Glomerular endothelial cell (primary cell): Measurements from ENCODE around the gene CD247. TPM values are rescaled to one million over a fixed set of nuclear protein-coding genes. Genes with fewer than 3 reads are reported as not detected.

Experiments used
- DNase-seq: peaks from one replicate; pipeline ENCODE4 v3.0.0-alpha.2; 2011; ENCODE audit warnings: low read depth, low spot score; ENCODE audit errors: extremely low read depth
- total RNA-seq: library from RNA; depleted of rRNA; stranded (reverse); fragments of >200 nt; gene quantifications from 2 replicates; pipeline ENCODE4 v1.2.3, GENCODE V29; 2015

Gene CD247
- total RNA-seq, 1 donor from 2014 or later: not detected

DNA sequence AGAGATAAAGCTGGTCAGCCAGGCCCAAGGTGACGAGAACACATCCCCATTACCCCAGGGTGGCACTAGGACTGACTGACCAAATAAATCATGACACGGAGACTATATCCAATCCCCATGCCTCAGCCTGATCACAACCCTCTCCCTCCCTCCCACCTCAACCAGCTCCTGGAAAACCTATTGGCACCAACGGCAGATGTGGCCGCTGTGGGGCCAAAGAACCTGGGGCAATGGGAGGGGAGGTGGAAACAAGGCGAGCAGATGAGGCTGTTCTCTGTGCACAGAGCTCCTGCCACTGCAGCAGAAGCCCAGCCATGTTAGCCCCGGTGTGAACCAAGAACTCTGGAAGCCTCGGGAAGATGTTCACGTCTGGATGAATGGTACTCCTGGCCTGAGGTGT, 77.6 kb downstream of the CD247 start:
- no peak for DNase-seq

GRCh38 chr1:167440345-167440744, 78.0 kb downstream of the CD247 start:
- no peak for DNase-seq

DNA sequence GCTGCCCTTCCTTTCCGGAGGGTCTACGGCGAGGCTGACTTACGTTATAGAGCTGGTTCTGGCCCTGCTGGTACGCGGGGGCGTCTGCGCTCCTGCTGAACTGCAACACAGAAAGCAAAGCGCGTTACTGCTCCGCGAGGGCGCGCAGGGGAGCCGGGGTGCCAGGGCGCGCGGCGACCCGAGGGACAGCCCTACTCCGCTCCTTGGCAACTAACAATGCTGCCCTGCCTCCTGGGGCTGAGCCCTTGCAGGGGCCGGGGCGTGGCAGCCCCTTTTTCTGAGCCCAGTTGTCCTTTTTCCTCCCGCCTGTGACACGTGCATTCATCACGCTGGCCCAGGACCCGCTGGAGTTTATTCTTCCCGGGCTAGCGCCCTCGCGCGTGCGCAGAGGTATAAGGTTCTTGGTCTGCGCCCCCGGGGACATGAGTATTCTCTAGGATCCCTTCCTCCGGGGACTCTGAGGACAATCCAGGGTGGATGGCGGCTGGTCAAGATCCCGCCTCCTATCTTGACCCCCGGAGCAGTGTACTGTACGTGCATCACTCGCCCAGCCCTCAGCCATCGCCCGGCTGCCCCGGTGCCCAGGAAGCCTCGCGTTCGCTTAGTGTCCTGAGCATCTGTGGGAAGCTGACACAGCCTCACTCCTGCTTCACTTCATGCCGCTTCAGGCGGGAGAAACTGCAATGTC, 78.9 kb downstream of the CD247 start:
- DNase-seq: no peak

DNA sequence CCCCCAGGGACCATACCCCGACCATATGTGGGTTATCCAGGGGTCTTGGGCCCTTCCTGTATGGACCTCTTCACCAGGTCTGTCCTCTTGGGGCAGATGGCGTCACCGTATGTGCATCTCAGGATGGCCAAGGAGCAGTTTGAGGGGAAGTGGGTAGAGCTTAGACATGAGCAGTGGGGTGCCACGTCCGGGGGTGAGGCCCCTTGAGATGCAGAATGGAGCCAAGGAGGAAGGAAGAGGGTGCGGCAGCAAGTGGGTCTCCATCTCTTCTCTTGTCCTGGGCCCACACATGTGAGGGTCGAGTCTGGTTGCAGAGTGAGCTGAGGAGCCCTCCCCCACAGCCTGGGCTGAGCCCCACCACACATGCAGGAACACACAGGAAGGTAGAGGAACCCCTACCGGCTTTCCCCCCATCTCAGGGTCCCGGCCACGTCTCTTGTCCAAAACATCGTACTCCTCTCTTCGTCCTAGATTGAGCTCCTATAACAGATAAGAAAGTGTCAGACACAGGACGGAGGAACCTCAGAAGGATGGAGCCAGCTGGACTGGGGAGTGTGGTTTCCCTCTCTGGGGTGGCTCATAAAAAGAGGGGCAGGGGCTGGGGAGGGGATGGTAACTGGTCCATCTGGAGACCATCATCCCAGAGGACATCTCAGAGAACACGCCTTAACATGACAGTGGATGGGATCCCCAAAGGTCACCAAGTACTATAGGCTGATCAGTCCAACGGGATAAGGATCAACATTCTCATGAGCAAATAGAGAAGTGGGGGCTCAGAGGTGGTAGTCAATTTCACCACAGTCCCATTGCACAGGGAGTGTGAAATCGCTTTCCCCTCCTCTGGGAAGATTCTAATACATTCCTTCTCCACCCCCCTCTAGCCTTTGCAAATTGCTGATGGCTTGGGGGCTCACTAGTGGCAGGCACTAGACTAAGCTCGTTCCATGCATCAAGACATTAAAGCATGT, 79.9 kb downstream of the CD247 start:
- DNase-seq: no peak

DNA sequence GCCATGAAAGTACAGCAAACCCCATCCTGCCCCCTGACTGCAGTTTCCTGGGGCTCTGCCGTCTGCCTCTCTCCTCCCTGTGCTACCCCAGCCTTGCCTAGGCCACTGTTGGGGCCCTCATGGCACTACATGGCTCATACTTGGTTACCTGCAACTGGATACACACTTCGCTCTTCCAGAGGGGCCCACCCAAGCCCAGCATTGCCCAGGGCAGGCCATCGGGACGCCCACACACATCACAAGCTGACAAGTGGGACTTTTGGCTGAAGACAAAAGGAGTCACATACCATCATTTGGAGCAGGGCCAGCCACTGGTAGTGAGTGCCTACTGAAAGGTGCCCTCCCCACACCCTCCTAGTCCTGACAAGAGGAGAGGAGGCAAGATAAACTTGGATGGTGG, 82.8 kb downstream of the CD247 start:
- DNase-seq: no peak

- DNase-seq: no peak
Measured at GRCh38 chr1:167434306-167434705, 84.0 kb downstream of the CD247 start.

GRCh38 chr1:167433884-167434283, 84.4 kb downstream of the CD247 start:
- DNase-seq: no peak

- no peak for DNase-seq
Measured at GRCh38 chr1:167432780-167433179, 85.5 kb downstream of the CD247 start.

GRCh38 chr1:167431909-167432650, 86.2 kb downstream of the CD247 start:
- DNase-seq: no peak

DNA sequence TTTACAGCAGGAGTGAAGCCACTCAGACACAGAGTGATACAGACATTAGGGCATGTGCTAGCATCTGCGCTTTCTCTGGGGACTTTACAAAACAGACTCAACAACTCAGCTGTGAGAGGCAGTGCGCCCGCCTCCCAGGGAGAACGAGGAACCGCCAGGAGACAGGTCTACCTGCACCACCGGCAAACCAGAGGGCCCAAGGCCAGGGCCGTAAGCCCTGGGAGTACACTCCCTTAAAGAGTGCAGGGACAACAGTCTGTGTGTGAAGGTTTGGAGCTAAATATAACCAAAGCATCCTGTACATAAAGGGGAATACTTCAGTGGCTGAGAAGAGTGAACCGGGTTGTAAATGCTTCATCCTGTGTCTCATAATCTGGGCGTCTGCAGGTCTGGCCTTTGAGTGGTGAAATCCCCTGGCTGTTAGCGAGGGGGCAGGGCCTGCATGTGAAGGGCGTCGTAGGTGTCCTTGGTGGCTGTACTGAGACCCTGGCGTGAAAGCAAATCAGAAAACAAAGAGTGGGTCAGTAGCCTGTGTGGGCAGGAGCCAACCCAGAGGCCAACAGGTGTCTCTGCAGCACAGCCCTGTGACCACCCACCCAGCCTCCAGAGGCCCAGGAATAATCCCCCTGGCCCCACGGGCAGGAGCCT, 86.9 kb downstream of the CD247 start:
- no peak for DNase-seq

- DNase-seq: no peak
Measured at GRCh38 chr1:167430849-167431242, 87.5 kb downstream of the CD247 start.

DNA sequence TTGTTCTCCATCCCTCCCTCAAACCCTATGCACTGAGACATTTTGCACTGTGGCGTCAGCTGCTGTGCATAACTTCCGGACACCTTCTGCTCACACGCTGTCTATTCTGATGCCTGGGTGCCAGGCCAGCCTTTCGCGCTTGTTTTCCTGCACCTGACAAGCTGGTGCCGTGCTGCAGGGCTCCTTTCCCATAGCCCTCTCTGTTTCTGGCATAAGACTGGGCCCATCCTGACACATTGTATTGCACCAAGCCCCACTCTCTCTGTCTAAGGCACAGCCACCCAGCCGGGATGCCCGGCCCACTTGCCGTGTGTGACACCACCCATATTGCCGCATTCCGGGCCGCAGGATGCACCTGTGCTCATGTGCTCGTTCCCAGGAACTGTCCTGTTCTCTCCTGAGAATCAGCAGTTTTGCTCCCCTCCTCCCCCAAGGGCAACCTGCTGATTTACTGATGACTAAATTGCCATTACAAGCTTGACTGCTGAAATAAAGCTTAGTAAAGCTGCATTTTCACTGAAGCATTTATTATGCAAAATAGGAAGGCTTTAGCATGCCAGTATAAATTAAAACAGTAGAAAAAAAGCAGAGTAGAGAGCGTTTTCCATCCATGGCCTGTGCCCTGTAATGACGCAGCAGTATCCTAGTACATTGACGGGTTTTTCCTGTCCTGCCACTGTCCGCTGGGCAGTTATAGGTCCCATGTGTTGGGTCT, 88.0 kb downstream of the CD247 start:
- no peak for DNase-seq

DNA sequence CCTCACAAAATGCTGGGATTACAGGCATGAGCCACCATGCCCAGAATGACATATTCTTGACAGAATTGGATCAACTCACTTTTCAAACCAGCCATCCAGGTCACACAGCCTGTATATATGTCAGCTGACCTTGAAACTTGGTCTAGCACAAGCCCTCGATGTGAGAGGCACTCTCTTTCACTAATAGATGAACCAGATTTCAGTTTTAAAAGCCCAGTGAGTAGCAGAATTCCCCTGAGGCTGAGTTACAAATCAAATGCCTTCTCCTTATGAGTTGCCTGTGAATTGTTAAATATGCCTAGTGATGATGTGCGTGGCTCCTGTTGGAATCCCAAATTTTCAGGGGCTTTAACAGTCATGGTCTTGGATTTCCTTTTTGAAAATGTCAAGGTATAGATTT, 88.7 kb downstream of the CD247 start:
- DNase-seq: no peak

- DNase-seq: no peak
Measured at GRCh38 chr1:167428395-167428794, 89.9 kb downstream of the CD247 start.

DNA sequence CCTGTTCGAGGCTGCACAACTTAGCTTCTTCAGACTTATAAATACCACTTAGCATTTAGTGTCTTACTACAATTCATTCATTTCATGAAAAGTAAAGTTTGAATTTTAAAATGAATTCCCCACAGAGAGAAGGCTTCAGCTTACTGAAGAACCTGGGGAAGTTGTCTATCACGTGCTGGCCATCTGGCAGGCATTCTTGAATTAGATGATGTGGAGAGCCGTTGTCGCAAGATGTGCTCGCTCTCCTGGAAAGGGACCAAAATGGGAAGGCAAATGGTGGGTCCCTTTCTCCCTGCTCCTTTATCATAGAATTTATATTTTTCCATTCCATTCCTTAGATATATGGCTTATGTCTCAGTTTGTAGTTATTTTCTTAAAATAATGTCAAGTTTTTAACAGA, 90.5 kb downstream of the CD247 start:
- DNase-seq: no peak

- DNase-seq: no peak
Measured at GRCh38 chr1:167426716-167427115, 91.6 kb downstream of the CD247 start.

GRCh38 chr1:167425482-167425881, 92.8 kb downstream of the CD247 start:
- DNase-seq: no peak

- DNase-seq: no peak
Measured at GRCh38 chr1:167423684-167424619, 94.4 kb downstream of the CD247 start.

GRCh38 chr1:167420510-167420909, 97.8 kb downstream of the CD247 start:
- no peak for DNase-seq
